ENCODE data around the gene PAWR.
"Not testable (repeated sequence)": the region's sequence is repeated elsewhere in the genome, so short reads cannot be mapped to it uniquely, and the experiment has no call there.

DNA sequence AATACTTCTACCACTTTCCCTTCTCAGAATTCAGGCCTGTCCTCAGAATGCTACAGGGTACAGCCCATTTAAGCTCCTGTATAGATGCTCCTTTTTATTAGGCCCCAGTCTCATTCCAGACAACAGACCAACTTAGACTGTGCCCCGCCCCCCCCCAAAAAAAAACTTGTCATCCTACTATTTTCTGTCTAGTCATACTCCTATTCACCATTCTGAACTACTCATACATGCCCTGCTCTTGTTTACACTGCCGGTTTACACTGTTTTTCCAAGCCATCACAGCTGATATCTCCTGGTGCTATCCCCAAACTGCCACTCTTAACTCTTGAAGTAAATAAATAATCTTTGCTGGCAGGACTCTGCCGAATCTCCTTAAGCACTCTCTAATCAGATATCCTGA lies 146.3 kb downstream of the PAWR start:
- not testable (repeated sequence) for TF ChIP-seq EZH2 (IDR thresholded peaks at IDR 0.05; ENCODE audit: insufficient read depth, poor library complexity, severe bottlenecking); EZH2phosphoT487 (IDR thresholded peaks at IDR 0.05; ENCODE audit: insufficient read depth, low read depth)
